Measurements from ENCODE around the gene SFSWAP.

The SFSWAP gene

GRCh38 chr12:131825146-131825892 is 114.4 kb downstream of the SFSWAP start:
- H3K9me3 Mint-ChIP-seq: no peaks in the 10 kb centered on the region
- ATAC-seq (replicated peaks) (no peak), DNase-seq (no peak)
- no peaks in the 10 kb centered on the region for H3K36me3 Mint-ChIP-seq (ENCODE audit: insufficient read depth)
- peaks cover 7 to 9% of the 10 kb centered on the region in 2 donors for H3K4me1 Mint-ChIP-seq (ENCODE audit: low read depth in 2 of 2)
- H3K27ac Mint-ChIP-seq: no peak overlapping the region
- no peak overlapping the region for H3K4me3 Mint-ChIP-seq
- peaks cover 28 to 29% of the 10 kb centered on the region in 2 donors for H3K27me3 Mint-ChIP-seq

GRCh38 chr12:131826097-131826928 is 115.4 kb downstream of the SFSWAP start:
- peaks cover 9% of the 10 kb centered on the region in 2 donors for H3K4me1 Mint-ChIP-seq (ENCODE audit: low read depth in 2 of 2)
- peak overlapping the region; percentile 31 to 60 for H3K4me3 Mint-ChIP-seq
- H3K36me3 Mint-ChIP-seq (ENCODE audit: insufficient read depth): no peaks in the 10 kb centered on the region
- H3K27me3 Mint-ChIP-seq: peaks cover 32 to 37% of the 10 kb centered on the region in 2 donors
- no peaks in the 10 kb centered on the region for H3K9me3 Mint-ChIP-seq
- no peak overlapping the region for H3K27ac Mint-ChIP-seq
- ATAC-seq (replicated peaks) (no peak), DNase-seq (no peak)

DNA sequence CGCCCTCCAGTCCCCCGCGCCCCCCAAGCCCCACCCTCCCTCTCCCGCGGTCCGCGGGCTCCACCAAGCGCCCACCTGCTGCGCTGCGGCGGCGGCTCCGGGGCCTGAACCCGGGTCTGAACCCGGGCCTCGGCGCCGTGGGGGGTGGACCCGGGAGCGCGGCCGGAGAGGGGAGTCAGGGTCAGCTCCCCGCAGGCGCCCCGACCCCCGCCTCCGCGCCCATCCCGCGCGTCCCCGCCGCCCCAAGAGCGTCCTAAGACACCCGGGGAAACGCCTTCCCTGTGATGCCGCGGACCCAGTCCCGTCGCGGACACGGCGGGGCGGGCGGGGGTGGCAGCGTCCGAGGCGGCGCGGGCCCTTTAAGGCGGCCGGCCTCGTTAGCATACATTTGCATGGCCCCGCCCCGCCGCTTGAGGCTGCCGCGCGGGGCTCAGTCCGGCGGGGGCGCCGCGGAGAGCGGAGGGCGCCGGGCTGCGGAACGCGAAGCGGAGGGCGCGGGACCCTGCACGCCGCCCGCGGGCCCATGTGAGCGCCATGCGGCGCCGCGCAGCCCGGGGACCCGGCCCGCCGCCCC is 117.2 kb downstream of the SFSWAP start, which contains the start of gene MMP17:
Gene MMP17, plus strand, starts transcription at position 433 of the 574 bp plus-strand sequence. Its CDS starts 102 bp downstream, at position 535.
- H3K36me3 Mint-ChIP-seq (ENCODE audit: insufficient read depth): no peaks in the 10 kb centered on the region
- peaks cover 9% of the 10 kb centered on the region in 2 donors for H3K4me1 Mint-ChIP-seq (ENCODE audit: low read depth in 2 of 2)
- ATAC-seq (replicated peaks) (peak; percentile 74), DNase-seq (peak in 1 of 3 experiments; percentile 18)
- H3K27me3 Mint-ChIP-seq: peaks cover 42 to 49% of the 10 kb centered on the region in 2 donors
- H3K27ac Mint-ChIP-seq: no peak within 1 kb of the TSS
- H3K4me3 Mint-ChIP-seq: peak within 1 kb of the TSS; percentile 70 to 79
- H3K9me3 Mint-ChIP-seq: no peaks in the 10 kb centered on the region

DNA sequence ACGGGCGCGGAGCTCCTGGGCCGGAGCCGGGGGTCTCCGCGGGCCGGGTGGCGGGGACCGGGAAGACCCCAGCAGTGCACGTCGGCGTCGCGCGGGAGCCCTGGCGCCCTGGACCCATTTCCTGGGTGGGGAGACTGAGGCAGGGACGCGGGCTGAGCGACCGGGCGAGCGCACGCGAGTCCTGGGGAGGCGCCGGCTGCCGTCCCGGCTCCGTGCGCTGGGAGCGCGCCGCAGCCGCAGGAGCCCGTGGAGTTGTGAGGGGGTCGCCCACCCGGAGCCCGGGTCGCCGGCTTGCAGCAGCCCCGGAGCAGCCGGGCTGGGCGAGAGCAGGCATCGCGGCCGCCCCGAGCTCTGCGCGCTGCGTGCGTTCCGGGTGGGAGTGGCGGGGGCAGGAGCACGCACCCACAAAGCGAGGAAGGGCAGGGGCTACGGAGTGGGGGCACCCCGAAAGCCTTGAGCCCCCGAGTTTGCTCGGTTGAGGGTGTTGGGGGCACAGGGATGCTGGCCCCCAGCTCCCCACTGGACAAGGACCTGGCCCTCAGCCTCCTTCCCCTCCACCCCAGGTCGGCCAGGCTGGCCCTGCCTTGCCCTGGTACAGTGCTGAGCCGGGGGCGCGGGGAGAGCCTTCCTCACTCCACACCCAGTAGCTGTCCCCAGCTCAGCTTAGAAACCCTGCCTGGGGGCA is 117.9 kb downstream of the SFSWAP start:
- peak; percentile 21 for ATAC-seq (replicated peaks)

GRCh38 chr12:131829356-131829747 is 118.5 kb downstream of the SFSWAP start:
- Mint-ChIP-seq H3K4me3 (peak overlapping the region; percentile 70 to 79), H3K27ac (no peak overlapping the region), H3K36me3 (ENCODE audit: insufficient read depth) (no peaks in the 10 kb centered on the region), H3K4me1 (ENCODE audit: low read depth in 2 of 2) (peaks cover 9% of the 10 kb centered on the region in 2 donors), H3K27me3 (peaks cover 46 to 56% of the 10 kb centered on the region in 2 donors), H3K9me3 (no peaks in the 10 kb centered on the region)
- DNase-seq: no peak
- ATAC-seq (replicated peaks): no peak

More for the DNA sequence above, 117.9 kb downstream of the SFSWAP start:
- DNase-seq: no peak
- Mint-ChIP-seq H3K9me3 (no peaks in the 10 kb centered on the region), H3K27me3 (peaks cover 46 to 56% of the 10 kb centered on the region in 2 donors), H3K4me3 (peak overlapping the region; percentile 70 to 79), H3K27ac (no peak overlapping the region), H3K36me3 (ENCODE audit: insufficient read depth) (no peaks in the 10 kb centered on the region), H3K4me1 (ENCODE audit: low read depth in 2 of 2) (peaks cover 9% of the 10 kb centered on the region in 2 donors)

- DNase-seq (no peak), ATAC-seq (replicated peaks) (no peak)
- no peak overlapping the region for H3K27ac Mint-ChIP-seq
- no peaks in the 10 kb centered on the region for H3K36me3 Mint-ChIP-seq (ENCODE audit: insufficient read depth)
- H3K9me3 Mint-ChIP-seq: no peaks in the 10 kb centered on the region
- peak overlapping the region; percentile 70 to 79 for H3K4me3 Mint-ChIP-seq
- H3K4me1 Mint-ChIP-seq (ENCODE audit: low read depth in 2 of 2): peaks cover 9% of the 10 kb centered on the region in 2 donors
- peaks cover 46 to 56% of the 10 kb centered on the region in 2 donors for H3K27me3 Mint-ChIP-seq
These were observed 119.0 kb downstream of the SFSWAP start for GRCh38 chr12:131829791-131830334.

DNA sequence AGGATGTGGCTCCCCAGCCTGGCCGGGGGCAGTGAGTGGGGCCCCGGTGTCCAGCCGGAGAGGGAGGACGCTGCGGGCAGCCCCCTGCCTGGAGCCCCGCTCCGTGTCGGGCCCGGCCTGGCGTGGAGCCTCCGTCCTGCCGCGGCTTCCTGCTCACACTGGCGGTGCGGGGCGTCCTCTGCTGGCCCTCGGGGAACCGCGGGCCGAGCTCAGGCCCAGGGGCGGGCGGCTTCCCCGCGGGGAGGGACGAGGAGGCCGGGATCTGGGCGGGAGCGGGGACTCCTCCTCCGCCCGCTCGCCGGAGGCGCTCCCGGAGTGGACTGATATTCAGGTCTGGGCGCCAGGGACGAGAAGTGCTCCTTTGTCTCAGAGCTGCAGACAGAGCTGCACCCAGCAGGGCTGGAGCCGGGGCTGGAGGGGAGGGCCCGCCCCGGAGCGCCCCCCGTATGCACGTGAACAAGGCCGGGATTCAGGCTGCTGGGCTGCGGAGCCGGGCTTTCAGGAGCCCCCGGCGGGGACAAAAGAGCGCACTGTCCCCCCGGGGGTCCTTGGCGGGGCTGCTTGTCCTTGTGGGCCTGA is 119.5 kb downstream of the SFSWAP start:
- ATAC-seq (replicated peaks) (peak; percentile 45), DNase-seq (peak in 1 of 3 experiments; percentile 14)
- no peak overlapping the region for H3K27ac Mint-ChIP-seq
- peak overlapping the region; percentile 60 to 76 for H3K4me3 Mint-ChIP-seq
- H3K4me1 Mint-ChIP-seq (ENCODE audit: low read depth in 2 of 2): peaks cover 9% of the 10 kb centered on the region in 2 donors
- H3K27me3 Mint-ChIP-seq: peaks cover 41 to 56% of the 10 kb centered on the region in 2 donors
- H3K9me3 Mint-ChIP-seq: no peaks in the 10 kb centered on the region
- H3K36me3 Mint-ChIP-seq (ENCODE audit: insufficient read depth): no peaks in the 10 kb centered on the region

DNA sequence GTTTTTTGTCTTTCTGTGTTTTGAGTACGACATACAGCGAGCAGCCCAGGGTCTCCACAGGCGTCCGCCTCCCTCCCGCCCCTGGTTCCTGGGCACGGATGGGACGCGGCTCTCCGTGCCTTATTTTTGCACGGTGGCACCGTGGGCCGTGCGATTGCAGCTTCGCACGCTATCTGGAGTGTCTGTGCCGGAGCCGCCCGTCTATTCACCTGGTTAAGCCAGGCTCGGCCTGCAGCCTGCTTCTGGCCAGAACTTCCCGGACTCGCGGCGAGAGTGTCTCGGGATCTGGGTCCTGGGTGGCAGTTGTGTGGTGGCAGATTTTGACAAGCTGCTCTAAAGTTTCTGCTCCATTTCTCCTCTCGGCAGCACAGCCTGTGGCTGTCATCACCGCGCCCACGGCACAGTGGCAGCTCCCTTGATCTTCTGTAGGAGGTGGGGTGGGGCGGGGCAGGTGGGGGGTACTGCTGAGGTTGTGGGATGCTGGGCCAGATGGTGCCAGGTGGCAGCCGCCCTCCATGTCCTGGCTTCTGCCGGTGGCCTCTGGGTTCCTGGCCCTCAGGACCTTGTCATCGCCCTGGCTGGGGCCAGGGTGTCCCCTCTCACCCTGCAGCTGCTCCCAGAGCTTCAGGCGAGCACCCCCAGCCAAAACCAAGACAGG is 120.2 kb downstream of the SFSWAP start:
- Mint-ChIP-seq H3K9me3 (no peaks in the 10 kb centered on the region), H3K27me3 (peaks cover 35 to 54% of the 10 kb centered on the region in 2 donors), H3K4me3 (peak overlapping the region; percentile 60 to 76), H3K27ac (no peak overlapping the region), H3K36me3 (ENCODE audit: insufficient read depth) (no peaks in the 10 kb centered on the region), H3K4me1 (ENCODE audit: low read depth in 2 of 2) (peaks cover 9% of the 10 kb centered on the region in 2 donors)
- ATAC-seq (replicated peaks) (peak; percentile 19), DNase-seq (no peak)

- no peak for DNase-seq
- H3K4me3 Mint-ChIP-seq: peak overlapping the region; percentile 60 to 76
- no peak for ATAC-seq (replicated peaks)
- no peaks in the 10 kb centered on the region for H3K36me3 Mint-ChIP-seq (ENCODE audit: insufficient read depth)
- peaks cover 9% of the 10 kb centered on the region in 2 donors for H3K4me1 Mint-ChIP-seq (ENCODE audit: low read depth in 2 of 2)
- no peaks in the 10 kb centered on the region for H3K9me3 Mint-ChIP-seq
- H3K27ac Mint-ChIP-seq: no peak overlapping the region
- H3K27me3 Mint-ChIP-seq: peaks cover 29 to 48% of the 10 kb centered on the region in 2 donors
These were observed 120.7 kb downstream of the SFSWAP start for GRCh38 chr12:131831635-131832041.

DNA sequence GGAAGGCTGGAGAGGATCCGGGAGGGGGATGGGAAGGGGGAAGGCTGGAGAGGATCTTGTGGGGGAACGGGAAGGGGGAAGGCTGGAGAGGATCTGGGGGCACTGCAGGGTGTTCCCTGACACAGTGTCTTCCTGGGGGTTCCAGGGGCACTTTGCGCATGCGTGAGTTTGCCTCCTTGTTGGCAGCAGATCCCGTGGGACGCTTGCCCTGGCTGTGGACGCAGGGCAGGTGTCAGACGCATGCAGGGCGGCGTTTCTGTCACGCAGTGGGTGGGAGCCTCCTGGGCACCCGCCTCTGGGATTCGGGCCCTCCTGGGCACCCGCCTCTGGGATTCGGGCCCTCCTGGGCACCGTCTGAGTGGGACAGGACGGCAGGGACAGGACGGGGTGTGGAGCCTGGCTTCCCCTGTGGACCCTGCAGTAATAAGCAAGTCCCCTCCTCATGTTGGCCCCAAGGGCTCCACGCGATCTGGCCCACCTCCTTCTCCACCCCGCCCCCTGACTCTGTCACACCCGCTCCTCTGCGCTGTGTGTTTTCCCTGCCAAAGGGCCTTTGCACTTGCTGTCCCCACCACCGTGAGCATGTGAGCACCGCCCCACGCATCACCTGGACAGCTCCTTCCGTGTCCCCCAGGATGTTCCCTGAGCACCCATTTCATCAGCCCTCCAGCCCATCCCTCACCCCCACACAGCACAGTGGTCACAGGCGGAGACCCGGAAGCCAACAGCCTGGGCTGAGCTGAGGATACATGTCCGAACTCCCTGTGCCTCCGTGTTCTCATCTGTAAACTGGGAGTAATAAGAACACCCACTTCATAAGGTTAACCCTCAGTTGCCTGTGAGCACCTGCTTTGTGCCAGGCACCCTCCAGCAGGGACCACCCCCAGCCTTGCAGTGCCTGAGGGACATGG is 121.7 kb downstream of the SFSWAP start:
- DNase-seq: no peak
- Mint-ChIP-seq H3K9me3 (no peaks in the 10 kb centered on the region), H3K4me1 (ENCODE audit: low read depth in 2 of 2) (peaks cover 5 to 6% of the 10 kb centered on the region in 2 donors), H3K4me3 (no peak overlapping the region), H3K27me3 (peaks cover 24 to 38% of the 10 kb centered on the region in 2 donors), H3K36me3 (ENCODE audit: insufficient read depth) (no peaks in the 10 kb centered on the region), H3K27ac (no peak overlapping the region)
- no peak for ATAC-seq (replicated peaks)

DNA sequence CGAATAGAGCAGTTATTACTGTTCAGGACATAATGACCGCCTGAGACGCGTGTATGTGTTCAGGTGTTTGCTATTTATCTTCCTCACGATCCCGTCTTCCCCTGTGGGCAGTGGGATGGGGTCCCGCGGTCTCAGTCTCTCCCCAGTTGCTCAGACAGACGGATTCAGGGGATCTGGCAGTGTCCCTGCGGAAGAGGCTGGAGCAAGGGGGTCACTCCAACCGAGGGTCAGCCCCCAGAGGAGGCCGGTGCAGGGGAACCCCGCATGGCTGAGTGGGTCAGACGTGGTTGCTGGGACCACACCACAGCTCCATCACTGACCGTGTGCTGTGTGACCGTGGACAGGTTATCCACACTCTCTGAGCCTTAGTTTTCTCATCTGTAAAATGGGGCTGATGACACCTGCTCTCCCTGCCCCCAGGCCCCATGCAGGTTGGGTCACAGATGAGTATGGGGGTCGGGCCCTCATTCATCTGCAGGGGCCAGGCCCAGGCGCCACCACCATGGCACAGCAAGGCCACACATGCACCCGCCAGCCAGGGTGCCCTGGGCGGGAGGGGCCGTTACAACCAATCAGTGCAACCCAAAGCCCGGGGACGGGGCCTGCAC is 122.5 kb downstream of the SFSWAP start:
- ATAC-seq (replicated peaks) (no peak), DNase-seq (no peak)
- Mint-ChIP-seq H3K27me3 (peaks cover 24 to 37% of the 10 kb centered on the region in 2 donors), H3K36me3 (ENCODE audit: insufficient read depth) (no peaks in the 10 kb centered on the region), H3K27ac (no peak overlapping the region), H3K4me3 (no peak overlapping the region), H3K9me3 (no peaks in the 10 kb centered on the region), H3K4me1 (ENCODE audit: low read depth in 2 of 2) (peaks cover 5 to 6% of the 10 kb centered on the region in 2 donors)
